ENCODE data around the gene SEC61B.

DNA sequence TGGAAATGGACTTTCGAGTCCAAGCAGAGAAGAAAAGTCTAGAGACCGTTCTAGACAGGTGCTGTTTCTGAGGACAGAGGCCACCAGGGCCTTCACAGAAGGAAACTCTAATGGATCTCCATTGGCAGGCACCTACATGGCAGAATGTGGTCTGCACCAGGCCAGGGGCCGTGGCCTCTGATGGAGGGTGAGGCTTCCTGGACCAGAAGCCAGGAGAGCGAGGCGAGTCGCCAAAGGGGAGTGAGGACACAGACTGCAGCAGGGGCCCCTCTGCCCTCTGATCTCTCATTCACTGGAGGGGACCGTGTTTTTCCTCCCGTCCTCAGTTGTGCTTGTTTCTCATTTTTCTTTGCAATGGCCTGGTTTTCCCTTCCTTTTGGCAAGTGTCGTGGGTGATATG is 41.4 kb upstream of the SEC61B start:
- TF ChIP-seq ZNF274 (IDR thresholded peaks at IDR 0.05; ENCODE audit: low read depth, low read length), result no peak
- no peak for TF ChIP-seq SUZ12 (IDR thresholded peaks at IDR 0.05; ENCODE audit: extremely low read depth, insufficient read depth, insufficient read length)
